Neutrophil (primary cell): Measurements from ENCODE around the gene PER2.

Experiments used
- H3K27ac ChIP-seq: fragments of 200-600 bp; sonication (generic); 2 replicates; pipeline ENCODE4 v1.5.1; 2016; ENCODE audit warnings: mild to moderate bottlenecking, moderate library complexity
- H3K27me3 ChIP-seq: fragments of 200-600 bp; sonication (generic); 2 replicates; pipeline ENCODE4 v1.6.0; 2016; ENCODE audit warnings: mild to moderate bottlenecking
- H3K36me3 ChIP-seq: fragments of 200-600 bp; sonication (generic); 2 replicates; pipeline ENCODE4 v1.5.1; 2017
- H3K4me1 ChIP-seq, 2 experiments: fragments of 200-600 bp in 1 of 2; sonication (generic) in 1 of 2; 1 replicate in 1 of 2; 2 replicates in 1 of 2; pipeline versions ENCODE4 v1.5.1 to v1.6.1; 2013 to 2016; ENCODE audit warnings: low read depth in 1 of 2, low read length in 1 of 2, mild to moderate bottlenecking in 1 of 2, moderate library complexity in 1 of 2; ENCODE audit not compliant: control insufficient read depth in 1 of 2, insufficient read depth in 1 of 2
- H3K4me3 ChIP-seq, 2 experiments: fragments of 200-600 bp in 1 of 2; sonication (generic) in 1 of 2; 1 replicate in 1 of 2; 2 replicates in 1 of 2; pipeline ENCODE4 v1.5.1; 2013 to 2016; ENCODE audit warnings: low read depth in 1 of 2, low read length in 1 of 2, mild to moderate bottlenecking in 1 of 2, moderate library complexity in 1 of 2
- H3K9me3 ChIP-seq: fragments of 200-600 bp; sonication (generic); 2 replicates; pipeline ENCODE4 v1.5.1; 2016
- CTCF ChIP-seq: fragments of 200-600 bp; sonication (generic); IDR thresholded peaks from 2 replicates; pipeline ENCODE4 v1.5.1; 2016; ENCODE audit warnings: antibody characterized with exemption

The PER2 gene

GRCh38 chr2:238250896-238251295 is 37.5 kb downstream of the PER2 start:
- Histone ChIP-seq H3K9me3 (no peaks in the 10 kb centered on the region), H3K27me3 (no peaks in the 10 kb centered on the region), H3K27ac (no peak overlapping the region), H3K4me3 (no peak overlapping the region), H3K36me3 (peaks cover 51% of the 10 kb centered on the region), H3K4me1 (peaks cover 0 to 6% of the 10 kb centered on the region in 2 experiments)
- no peak for TF ChIP-seq CTCF

GRCh38 chr2:238247841-238248453 is 40.5 kb downstream of the PER2 start:
- no peak for TF ChIP-seq CTCF
- Histone ChIP-seq H3K27ac (no peak overlapping the region), H3K4me1 (peaks cover 0 to 6% of the 10 kb centered on the region in 2 experiments), H3K27me3 (peaks cover 3% of the 10 kb centered on the region), H3K36me3 (peaks cover 33% of the 10 kb centered on the region), H3K4me3 (no peak overlapping the region), H3K9me3 (no peaks in the 10 kb centered on the region)

GRCh38 chr2:238247002-238247822 is 41.2 kb downstream of the PER2 start:
- Histone ChIP-seq H3K4me1 (peaks cover 0 to 6% of the 10 kb centered on the region in 2 experiments), H3K36me3 (peaks cover 26% of the 10 kb centered on the region), H3K27me3 (peaks cover 11% of the 10 kb centered on the region), H3K4me3 (no peak overlapping the region), H3K9me3 (no peaks in the 10 kb centered on the region), H3K27ac (no peak overlapping the region)
- no peak for TF ChIP-seq CTCF

GRCh38 chr2:238244151-238244550 is 44.3 kb downstream of the PER2 start:
- no peak for TF ChIP-seq CTCF
- Histone ChIP-seq H3K36me3 (peaks cover 12% of the 10 kb centered on the region), H3K27me3 (peaks cover 41% of the 10 kb centered on the region), H3K4me1 (peaks cover 15 to 16% of the 10 kb centered on the region in 2 experiments), H3K9me3 (no peaks in the 10 kb centered on the region), H3K27ac (no peak overlapping the region), H3K4me3 (no peak overlapping the region)

- peaks cover 20 to 21% of the 10 kb centered on the region in 2 experiments for H3K4me1 ChIP-seq
- no peaks in the 10 kb centered on the region for H3K9me3 ChIP-seq
- H3K27me3 ChIP-seq, result peaks cover 47% of the 10 kb centered on the region
- peaks cover 12% of the 10 kb centered on the region for H3K36me3 ChIP-seq
- no peak overlapping the region for H3K27ac ChIP-seq
- TF ChIP-seq CTCF, result no peak
- no peak overlapping the region for H3K4me3 ChIP-seq
These were observed 44.8 kb downstream of the PER2 start for GRCh38 chr2:238243496-238244076.
